Measurements from ENCODE around the gene CELSR1. TPM values are rescaled to one million over a fixed set of nuclear protein-coding genes. Genes with fewer than 3 reads are reported as not detected.

CELSR1 gene
- total RNA-seq, 1 experiment from 2014 or later = 14.2 TPM

DNA sequence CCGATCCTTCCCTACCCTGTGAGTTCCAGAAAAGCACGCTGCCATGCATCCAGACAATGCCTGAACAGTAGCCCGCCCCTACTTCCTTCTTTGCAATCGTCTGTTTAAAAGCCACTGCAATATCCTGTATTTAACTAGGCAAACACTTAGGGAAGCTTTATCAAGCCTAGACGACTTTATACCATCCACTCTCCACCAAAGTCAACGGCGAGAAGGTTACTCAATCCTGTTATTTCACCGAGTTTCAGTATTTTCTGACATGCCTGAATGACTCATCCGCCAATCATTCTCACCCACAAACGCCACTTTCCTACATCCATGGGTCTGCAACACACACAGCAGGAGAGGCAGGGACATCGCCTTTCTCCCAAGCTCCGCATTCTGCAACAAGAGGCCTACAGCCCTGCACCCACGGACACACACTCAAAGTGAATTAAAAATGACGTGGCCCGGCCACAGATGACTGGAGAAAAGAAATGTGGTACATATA, 9.3 kb downstream of the CELSR1 start:
- POLR2A ChIA-PET (ENCODE audit: unreplicated experiment) = no interaction called here

DNA sequence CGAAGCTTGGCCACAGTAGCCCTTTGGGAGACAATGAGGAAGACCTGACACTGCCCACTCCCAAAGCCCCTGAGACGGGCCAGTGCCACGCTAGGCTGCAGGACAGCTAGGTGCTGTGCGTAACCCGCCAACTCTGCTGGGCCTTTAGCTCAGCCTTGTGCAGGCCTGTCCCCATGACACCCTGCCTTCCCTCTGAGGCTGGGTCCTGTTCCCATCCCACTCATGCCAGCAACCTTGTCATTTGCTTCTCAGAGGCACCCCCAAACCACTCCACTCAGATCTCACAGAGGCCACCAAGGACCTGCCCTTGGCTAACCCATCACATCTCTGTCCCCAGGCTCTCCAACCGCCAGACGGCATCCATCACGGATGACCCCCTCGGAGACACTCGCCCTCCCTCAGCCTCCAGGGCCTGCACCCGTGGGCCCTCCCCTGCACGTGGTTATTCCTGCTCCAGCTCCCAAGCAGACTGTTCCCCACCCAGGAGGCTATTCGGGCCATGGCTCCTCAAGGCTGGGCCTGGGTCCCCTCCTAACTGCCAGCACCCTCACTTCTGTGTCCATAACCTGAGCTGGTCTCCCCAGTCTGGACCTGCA, 11.1 kb downstream of the CELSR1 start:
- ATAC-seq = no peak
- no peaks in the 10 kb centered on the region for H3K9me3 ChIP-seq (ENCODE audit: low read length)
- no peaks in the 10 kb centered on the region for H3K36me3 ChIP-seq (ENCODE audit: low read depth, low read length)
- ChIA-PET POLR2A (ENCODE audit: unreplicated experiment) (no interaction called here), CTCF (no interaction called here)
- intact Hi-C loops (cut with micrococcal nuclease) = no loop called here
- H3K4me3 ChIP-seq (ENCODE audit: low read length) = peak overlapping the region; percentile 46; the same call in 1 of the 2 replicates
- H3K27me3 ChIP-seq (ENCODE audit: low read length) = no peaks in the 10 kb centered on the region
- peak overlapping the region; percentile 88 for H3K4me2 ChIP-seq (ENCODE audit: low read length)
- H3K9me2 ChIP-seq (replicated peaks; ENCODE audit: low read length) = no peaks in the 10 kb centered on the region
- no TSS peak for BruUV-seq (replicated peaks)
- peak overlapping the region; percentile 83 for H3K27ac ChIP-seq (ENCODE audit: low read length)
- H2AFZ ChIP-seq (ENCODE audit: low read length) = peak overlapping the region; percentile 83
- TF ChIP-seq, protein P1, sequence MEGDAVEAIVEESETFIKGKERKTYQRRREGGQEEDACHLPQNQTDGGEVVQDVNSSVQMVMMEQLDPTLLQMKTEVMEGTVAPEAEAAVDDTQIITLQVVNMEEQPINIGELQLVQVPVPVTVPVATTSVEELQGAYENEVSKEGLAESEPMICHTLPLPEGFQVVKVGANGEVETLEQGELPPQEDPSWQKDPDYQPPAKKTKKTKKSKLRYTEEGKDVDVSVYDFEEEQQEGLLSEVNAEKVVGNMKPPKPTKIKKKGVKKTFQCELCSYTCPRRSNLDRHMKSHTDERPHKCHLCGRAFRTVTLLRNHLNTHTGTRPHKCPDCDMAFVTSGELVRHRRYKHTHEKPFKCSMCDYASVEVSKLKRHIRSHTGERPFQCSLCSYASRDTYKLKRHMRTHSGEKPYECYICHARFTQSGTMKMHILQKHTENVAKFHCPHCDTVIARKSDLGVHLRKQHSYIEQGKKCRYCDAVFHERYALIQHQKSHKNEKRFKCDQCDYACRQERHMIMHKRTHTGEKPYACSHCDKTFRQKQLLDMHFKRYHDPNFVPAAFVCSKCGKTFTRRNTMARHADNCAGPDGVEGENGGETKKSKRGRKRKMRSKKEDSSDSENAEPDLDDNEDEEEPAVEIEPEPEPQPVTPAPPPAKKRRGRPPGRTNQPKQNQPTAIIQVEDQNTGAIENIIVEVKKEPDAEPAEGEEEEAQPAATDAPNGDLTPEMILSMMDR (conservative IDR thresholded peaks at IDR 0.05; ENCODE audit: low read depth, low read length) = no peak
- TF ChIP-seq EZH2 (IDR thresholded peaks at IDR 0.05; ENCODE audit: low read length, unreplicated experiment) (no peak), EZH2phosphoT487 (IDR thresholded peaks at IDR 0.05; ENCODE audit: borderline replicate concordance, low read length) (no peak)
- H3K4me1 ChIP-seq (ENCODE audit: insufficient read depth, low read length) = peaks cover 35% of the 10 kb centered on the region
- no peaks in the 10 kb centered on the region for H4K20me1 ChIP-seq (ENCODE audit: low read length)
- H3K9ac ChIP-seq (ENCODE audit: low read length) = peak overlapping the region; percentile 65
- DNase-seq = no peak
- peaks cover 50% of the 10 kb centered on the region for H3K79me2 ChIP-seq (ENCODE audit: low read length)
- no peaks in the 10 kb centered on the region for H3F3A ChIP-seq (ENCODE audit: low read length, unreplicated experiment)

More for the DNA sequence above, 9.3 kb downstream of the CELSR1 start:
- Histone ChIP-seq H3F3A (ENCODE audit: low read length, unreplicated experiment) (no peaks in the 10 kb centered on the region), H3K9me3 (ENCODE audit: low read length) (no peaks in the 10 kb centered on the region), H4K20me1 (ENCODE audit: low read length) (0 out of 2 replicates have a peak, but pooled peaks cover 3% of the 10 kb centered on the region), H3K36me3 (ENCODE audit: low read depth, low read length) (no peaks in the 10 kb centered on the region), H3K79me2 (ENCODE audit: low read length) (peaks cover 68% of the 10 kb centered on the region), H3K4me3 (ENCODE audit: low read length) (no peak overlapping the region), H3K27me3 (ENCODE audit: low read length) (no peaks in the 10 kb centered on the region), H3K4me2 (ENCODE audit: low read length) (peak overlapping the region; percentile 66), H3K9me2 (replicated peaks; ENCODE audit: low read length) (no peaks in the 10 kb centered on the region), H3K9ac (ENCODE audit: low read length) (peak overlapping the region; percentile 42), H2AFZ (ENCODE audit: low read length) (no peak overlapping the region), H3K4me1 (ENCODE audit: insufficient read depth, low read length) (peaks cover 53% of the 10 kb centered on the region), H3K27ac (ENCODE audit: low read length) (peak overlapping the region; percentile 90)
- no TSS peak for BruUV-seq (replicated peaks)
- TF ChIP-seq EZH2 (IDR thresholded peaks at IDR 0.05; ENCODE audit: low read length, unreplicated experiment) (no peak), EZH2phosphoT487 (IDR thresholded peaks at IDR 0.05; ENCODE audit: borderline replicate concordance, low read length) (no peak)
- TF ChIP-seq, protein P1 (conservative IDR thresholded peaks at IDR 0.05; ENCODE audit: low read depth, low read length) = no peak
- CTCF ChIA-PET = interaction anchor here (0.6 kb wide), 2 partner anchors 124 to 126 kb away, joined by 3 to 4 read pairs; no protein-coding TSS in a partner anchor
- peak; percentile 94 for DNase-seq
- ATAC-seq = peak; percentile 80
- intact Hi-C loops (cut with micrococcal nuclease) = no loop called here

Data from PC-3 (cell line).